ENCODE measurements around the gene RPL34. TPM values are rescaled to one million over a fixed set of nuclear protein-coding genes. Genes with fewer than 3 reads are reported as not detected.
A peak's percentile ranks its signal among the peaks of the same experiment; 100 is the strongest.

RPL34 gene
- total RNA-seq, 1 donor = 536 TPM

GRCh38 chr4:108622022-108622421 is 1.6 kb downstream of the RPL34 start:
- TF ChIP-seq, protein P1, sequence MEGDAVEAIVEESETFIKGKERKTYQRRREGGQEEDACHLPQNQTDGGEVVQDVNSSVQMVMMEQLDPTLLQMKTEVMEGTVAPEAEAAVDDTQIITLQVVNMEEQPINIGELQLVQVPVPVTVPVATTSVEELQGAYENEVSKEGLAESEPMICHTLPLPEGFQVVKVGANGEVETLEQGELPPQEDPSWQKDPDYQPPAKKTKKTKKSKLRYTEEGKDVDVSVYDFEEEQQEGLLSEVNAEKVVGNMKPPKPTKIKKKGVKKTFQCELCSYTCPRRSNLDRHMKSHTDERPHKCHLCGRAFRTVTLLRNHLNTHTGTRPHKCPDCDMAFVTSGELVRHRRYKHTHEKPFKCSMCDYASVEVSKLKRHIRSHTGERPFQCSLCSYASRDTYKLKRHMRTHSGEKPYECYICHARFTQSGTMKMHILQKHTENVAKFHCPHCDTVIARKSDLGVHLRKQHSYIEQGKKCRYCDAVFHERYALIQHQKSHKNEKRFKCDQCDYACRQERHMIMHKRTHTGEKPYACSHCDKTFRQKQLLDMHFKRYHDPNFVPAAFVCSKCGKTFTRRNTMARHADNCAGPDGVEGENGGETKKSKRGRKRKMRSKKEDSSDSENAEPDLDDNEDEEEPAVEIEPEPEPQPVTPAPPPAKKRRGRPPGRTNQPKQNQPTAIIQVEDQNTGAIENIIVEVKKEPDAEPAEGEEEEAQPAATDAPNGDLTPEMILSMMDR (IDR thresholded peaks at IDR 0.05; ENCODE audit: insufficient read depth, low read depth, low read length) = no peak
- DNase-seq (ENCODE audit: low read depth) = no peak
- H3K4me3 ChIP-seq (ENCODE audit: low read depth, low read length) = peak overlapping the region; percentile 82

GRCh38 chr4:108622828-108623227 is 2.5 kb downstream of the RPL34 start:
- TF ChIP-seq, protein P1 (IDR thresholded peaks at IDR 0.05; ENCODE audit: insufficient read depth, low read depth, low read length) = no peak
- no peak overlapping the region for H3K4me3 ChIP-seq (ENCODE audit: low read depth, low read length)
- DNase-seq (ENCODE audit: low read depth) = no peak

GRCh38 chr4:108624263-108625056 is 4.1 kb downstream of the RPL34 start:
- no peak overlapping the region for H3K4me3 ChIP-seq (ENCODE audit: low read depth, low read length)
- DNase-seq (ENCODE audit: low read depth) = no peak
- TF ChIP-seq, protein P1 (IDR thresholded peaks at IDR 0.05; ENCODE audit: insufficient read depth, low read depth, low read length) = no peak

DNA sequence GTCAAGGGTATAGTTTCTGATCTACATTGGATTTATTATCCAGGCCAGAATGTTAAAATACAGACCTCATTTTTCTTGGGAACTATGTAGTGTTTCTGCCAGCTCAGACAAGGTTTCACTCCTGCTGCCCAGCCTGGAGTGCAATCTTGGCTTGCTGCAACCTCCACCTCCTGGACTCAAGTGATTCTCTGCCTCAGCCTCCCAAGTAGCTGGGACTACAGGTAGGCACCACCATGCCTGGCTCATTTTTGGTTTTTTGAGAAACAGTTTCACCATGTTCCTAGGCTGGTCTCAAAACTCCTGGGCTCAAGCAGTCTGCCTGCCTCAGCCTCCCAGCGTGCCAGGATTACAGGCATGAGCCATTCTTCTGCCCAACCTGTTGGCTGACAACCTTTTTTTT is 5.7 kb downstream of the RPL34 start:
- TF ChIP-seq, protein P1 (IDR thresholded peaks at IDR 0.05; ENCODE audit: insufficient read depth, low read depth, low read length) = no peak
- no peak for DNase-seq (ENCODE audit: low read depth)
- H3K4me3 ChIP-seq (ENCODE audit: low read depth, low read length) = no peak overlapping the region

GRCh38 chr4:108628411-108628810 is 8.0 kb downstream of the RPL34 start:
- H3K4me3 ChIP-seq (ENCODE audit: low read depth, low read length) = no peak overlapping the region
- no peak for DNase-seq (ENCODE audit: low read depth)
- TF ChIP-seq, protein P1 (IDR thresholded peaks at IDR 0.05; ENCODE audit: insufficient read depth, low read depth, low read length) = no peak

- no peak for DNase-seq (ENCODE audit: low read depth)
- TF ChIP-seq, protein P1 (IDR thresholded peaks at IDR 0.05; ENCODE audit: insufficient read depth, low read depth, low read length) = no peak
- no peak overlapping the region for H3K4me3 ChIP-seq (ENCODE audit: low read depth, low read length)
Observed at GRCh38 chr4:108635070-108635655, 14.8 kb downstream of the RPL34 start.
